ENCODE results near the gene KLHL24. TPM values are rescaled to one million over a fixed set of nuclear protein-coding genes. Genes with fewer than 3 reads are reported as not detected.
"Not testable (repeated sequence)": the region's sequence is repeated elsewhere in the genome, so short reads cannot be mapped to it uniquely, and the experiment has no call there.

The KLHL24 gene
- total RNA-seq, 1 donor from 2014 or later: 77.3 TPM

DNA sequence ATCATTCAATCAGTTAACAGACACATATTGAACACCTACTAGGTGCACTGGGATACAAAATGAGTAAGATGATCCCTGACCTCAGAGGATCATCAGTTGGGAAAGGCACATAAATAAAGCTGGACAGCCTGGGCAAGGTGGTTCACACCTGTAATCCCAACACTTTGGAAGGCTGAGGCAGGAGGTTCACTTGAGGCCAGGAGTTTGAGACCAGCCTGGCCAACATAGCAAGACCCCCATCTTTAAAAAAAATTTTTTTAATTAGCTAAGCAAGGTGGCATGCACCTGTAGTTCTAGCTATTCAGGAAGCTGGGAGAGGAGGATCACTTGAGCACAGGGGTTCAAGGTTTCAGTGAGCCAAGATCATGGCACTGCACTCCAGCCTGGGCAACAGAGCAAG lies 3.7 kb upstream of the KLHL24 start:
- no peak overlapping the region for H3K4me3 Mint-ChIP-seq
- no peaks in the 10 kb centered on the region for H3K27me3 Mint-ChIP-seq
- H3K9me3 Mint-ChIP-seq: no peaks in the 10 kb centered on the region
- H3K4me1 Mint-ChIP-seq (ENCODE audit: unreplicated experiment): peaks cover 5% of the 10 kb centered on the region
- no peaks in the 10 kb centered on the region for H3K36me3 Mint-ChIP-seq
- no peak overlapping the region for H3K27ac Mint-ChIP-seq
- TF ChIP-seq, protein P1, sequence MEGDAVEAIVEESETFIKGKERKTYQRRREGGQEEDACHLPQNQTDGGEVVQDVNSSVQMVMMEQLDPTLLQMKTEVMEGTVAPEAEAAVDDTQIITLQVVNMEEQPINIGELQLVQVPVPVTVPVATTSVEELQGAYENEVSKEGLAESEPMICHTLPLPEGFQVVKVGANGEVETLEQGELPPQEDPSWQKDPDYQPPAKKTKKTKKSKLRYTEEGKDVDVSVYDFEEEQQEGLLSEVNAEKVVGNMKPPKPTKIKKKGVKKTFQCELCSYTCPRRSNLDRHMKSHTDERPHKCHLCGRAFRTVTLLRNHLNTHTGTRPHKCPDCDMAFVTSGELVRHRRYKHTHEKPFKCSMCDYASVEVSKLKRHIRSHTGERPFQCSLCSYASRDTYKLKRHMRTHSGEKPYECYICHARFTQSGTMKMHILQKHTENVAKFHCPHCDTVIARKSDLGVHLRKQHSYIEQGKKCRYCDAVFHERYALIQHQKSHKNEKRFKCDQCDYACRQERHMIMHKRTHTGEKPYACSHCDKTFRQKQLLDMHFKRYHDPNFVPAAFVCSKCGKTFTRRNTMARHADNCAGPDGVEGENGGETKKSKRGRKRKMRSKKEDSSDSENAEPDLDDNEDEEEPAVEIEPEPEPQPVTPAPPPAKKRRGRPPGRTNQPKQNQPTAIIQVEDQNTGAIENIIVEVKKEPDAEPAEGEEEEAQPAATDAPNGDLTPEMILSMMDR (conservative IDR thresholded peaks at IDR 0.05): no peak
- no peak for DNase-seq (ENCODE audit: extremely low spot score, unreplicated experiment)

DNA sequence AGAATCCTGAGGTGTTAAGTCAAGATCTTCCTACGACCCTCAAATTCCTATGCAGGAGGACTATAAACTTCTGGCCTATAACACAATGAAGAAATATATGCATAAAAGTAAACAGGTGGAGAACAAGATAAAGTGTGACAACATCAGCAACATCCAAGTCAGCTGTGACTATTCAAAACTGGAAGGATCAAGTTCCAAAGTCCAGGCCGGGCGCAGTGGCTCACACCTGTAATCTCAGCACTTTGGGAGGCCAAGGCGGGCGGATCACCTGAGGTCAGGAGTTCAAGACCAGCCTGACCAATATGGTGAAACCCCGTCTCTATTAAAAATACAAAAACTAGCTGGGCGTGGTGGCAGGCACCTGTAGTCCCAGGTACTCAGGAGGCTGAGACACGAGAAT lies 2.7 kb upstream of the KLHL24 start:
- H3K27ac Mint-ChIP-seq; H3K9me3 Mint-ChIP-seq; H3K27me3 Mint-ChIP-seq; H3K36me3 Mint-ChIP-seq; DNase-seq (ENCODE audit: extremely low spot score, unreplicated experiment); H3K4me3 Mint-ChIP-seq: not testable (repeated sequence)
- peaks cover 13% of the 10 kb centered on the region for H3K4me1 Mint-ChIP-seq (ENCODE audit: unreplicated experiment)

DNA sequence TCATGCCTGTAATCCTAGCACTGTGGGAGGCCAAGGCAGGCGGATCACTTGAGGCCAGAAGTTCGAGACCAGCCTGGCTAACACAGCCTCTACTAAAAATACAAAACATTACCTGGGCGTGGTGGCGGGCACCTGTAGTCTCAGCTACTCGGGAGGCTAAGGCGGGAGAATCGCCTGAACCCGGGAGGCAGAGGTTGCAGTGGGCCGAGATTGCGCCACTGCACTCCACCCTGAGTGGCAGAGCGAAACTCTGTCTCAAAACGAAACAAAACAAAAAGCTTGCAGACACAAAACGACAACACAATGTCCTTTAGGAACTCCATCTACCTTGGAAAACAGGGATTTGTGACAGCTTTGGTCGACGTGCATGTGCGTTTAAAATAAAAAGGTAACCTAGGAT lies 716 bp upstream of the KLHL24 start:
- TF ChIP-seq, protein P1 (conservative IDR thresholded peaks at IDR 0.05): no peak
- Mint-ChIP-seq H3K4me1 (ENCODE audit: unreplicated experiment) (peaks cover 20% of the 10 kb centered on the region), H3K9me3 (no peaks in the 10 kb centered on the region), H3K27ac (peak overlapping the region; percentile 94), H3K36me3 (no peaks in the 10 kb centered on the region), H3K4me3 (peak overlapping the region; percentile 94), H3K27me3 (no peaks in the 10 kb centered on the region)
- no peak for DNase-seq (ENCODE audit: extremely low spot score, unreplicated experiment)

DNA sequence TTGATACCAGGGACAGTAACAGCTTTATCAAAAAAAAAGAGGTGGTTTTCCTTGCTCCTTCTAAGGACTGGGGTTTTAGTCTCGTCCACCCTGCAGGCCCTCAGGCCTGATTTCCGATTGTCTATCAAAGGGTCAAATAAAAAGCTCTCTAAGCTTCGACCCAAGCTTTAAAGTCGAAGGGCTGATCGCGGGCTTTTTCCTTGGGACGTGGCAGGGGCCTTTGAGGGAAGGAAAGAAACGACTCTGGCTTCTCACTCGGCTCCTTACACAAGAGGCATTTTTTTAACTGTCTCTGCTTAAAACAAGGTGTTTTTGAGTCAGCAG lies 354 bp upstream of the KLHL24 start:
- TF ChIP-seq, protein P1 (conservative IDR thresholded peaks at IDR 0.05): no peak
- Mint-ChIP-seq H3K4me1 (ENCODE audit: unreplicated experiment) (peaks cover 20% of the 10 kb centered on the region), H3K36me3 (peaks cover 2% of the 10 kb centered on the region), H3K27me3 (no peaks in the 10 kb centered on the region), H3K4me3 (peak overlapping the region; percentile 94), H3K27ac (peak overlapping the region; percentile 94), H3K9me3 (no peaks in the 10 kb centered on the region)
- no peak for DNase-seq (ENCODE audit: extremely low spot score, unreplicated experiment)

DNA sequence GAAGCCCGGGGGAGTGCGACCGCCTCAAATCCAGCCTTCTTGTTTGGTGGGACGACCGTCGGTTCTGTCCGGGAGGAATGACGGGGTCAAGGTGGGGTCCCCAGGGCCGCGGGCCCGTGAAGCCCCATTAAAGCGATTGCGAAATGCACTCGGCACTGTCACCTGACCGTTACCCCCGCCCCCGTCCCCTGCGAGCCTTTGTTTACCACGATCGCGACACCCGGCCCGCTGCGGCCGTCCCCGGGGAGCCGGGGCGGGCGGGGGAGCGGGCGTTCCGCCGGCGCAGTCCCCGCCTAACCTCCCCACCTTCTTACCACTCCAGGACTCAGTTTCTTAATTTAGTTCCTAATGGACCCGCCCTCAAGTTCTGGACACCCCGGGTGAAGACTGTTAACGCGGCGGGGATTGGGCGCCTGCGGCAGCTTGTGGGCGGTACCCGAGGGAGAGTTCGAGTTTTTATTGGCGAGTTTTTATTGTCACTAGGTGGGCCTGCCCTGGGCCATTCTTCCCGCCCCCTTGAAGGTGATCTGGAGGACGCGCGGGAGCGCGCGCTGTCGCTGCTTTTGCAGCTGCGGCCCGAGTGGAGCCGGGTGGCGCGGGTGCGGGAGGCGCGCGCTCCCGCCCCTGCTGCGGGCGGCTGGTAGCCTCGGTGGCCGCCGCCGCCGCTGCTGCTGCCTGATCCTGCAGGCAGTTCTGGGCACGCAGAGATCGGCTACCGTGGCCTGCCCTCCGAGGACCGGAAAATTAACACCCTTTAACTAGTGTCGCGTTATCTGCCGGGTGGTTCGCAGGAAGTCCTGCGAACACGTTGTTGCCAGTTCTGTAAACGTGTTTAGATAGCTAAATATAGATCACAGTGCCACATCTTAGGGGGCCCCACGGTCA lies 1.0 kb downstream of the KLHL24 start:
- TF ChIP-seq, protein P1 (conservative IDR thresholded peaks at IDR 0.05): no peak
- H3K36me3 Mint-ChIP-seq: peaks cover 4% of the 10 kb centered on the region
- H3K27ac Mint-ChIP-seq: peak overlapping the region; percentile 94
- peak overlapping the region; percentile 94 for H3K4me3 Mint-ChIP-seq
- H3K9me3 Mint-ChIP-seq: no peaks in the 10 kb centered on the region
- no peaks in the 10 kb centered on the region for H3K27me3 Mint-ChIP-seq
- peak; percentile 94 for DNase-seq (ENCODE audit: extremely low spot score, unreplicated experiment)
- peaks cover 20% of the 10 kb centered on the region for H3K4me1 Mint-ChIP-seq (ENCODE audit: unreplicated experiment)

DNA sequence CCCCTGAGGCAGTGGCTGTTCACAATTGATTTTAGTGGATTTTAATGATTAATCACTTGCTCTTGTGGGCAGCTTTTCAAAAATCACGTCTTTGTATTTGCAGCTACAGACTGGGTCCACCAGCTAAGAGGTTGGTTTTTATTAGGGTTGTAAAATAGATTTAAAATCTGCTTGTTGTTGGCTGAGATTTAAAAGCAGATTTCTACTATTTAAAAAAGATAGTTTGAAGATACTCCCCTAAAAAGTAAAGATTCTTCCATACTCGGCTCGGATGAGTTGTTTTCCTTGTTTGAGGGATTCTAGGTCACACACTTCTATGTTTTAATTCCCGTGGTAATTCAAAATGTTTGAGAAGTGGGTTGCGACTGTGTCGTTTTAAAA lies 1.7 kb downstream of the KLHL24 start:
- Mint-ChIP-seq H3K4me3 (peak overlapping the region; percentile 94), H3K36me3 (peaks cover 4% of the 10 kb centered on the region), H3K27ac (peak overlapping the region; percentile 94), H3K4me1 (ENCODE audit: unreplicated experiment) (peaks cover 20% of the 10 kb centered on the region), H3K9me3 (no peaks in the 10 kb centered on the region), H3K27me3 (no peaks in the 10 kb centered on the region)
- TF ChIP-seq, protein P1 (conservative IDR thresholded peaks at IDR 0.05): no peak
- no peak for DNase-seq (ENCODE audit: extremely low spot score, unreplicated experiment)

DNA sequence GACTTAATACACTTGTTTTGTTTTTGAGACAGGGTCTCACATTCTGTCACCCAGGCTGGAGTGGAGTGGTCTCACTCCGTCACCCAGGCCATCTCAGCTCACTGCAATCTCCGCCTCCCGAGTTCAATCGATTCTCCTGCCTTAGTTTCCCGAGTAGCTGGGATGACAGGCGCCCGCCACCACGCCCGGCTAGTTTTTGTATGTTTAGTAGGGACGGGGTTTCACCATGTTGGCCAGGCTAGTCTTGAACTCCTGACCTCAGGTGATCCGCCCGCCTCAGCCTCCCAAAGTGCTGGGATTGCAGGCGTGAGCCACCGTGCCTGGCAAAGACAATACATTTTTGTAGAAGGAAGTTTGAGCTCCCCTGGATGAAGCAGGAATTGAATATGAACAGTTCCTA lies 2.2 kb downstream of the KLHL24 start:
- H3K4me1 Mint-ChIP-seq (ENCODE audit: unreplicated experiment): peaks cover 20% of the 10 kb centered on the region

More for the DNA sequence above, 2.2 kb downstream of the KLHL24 start:
- H3K9me3 Mint-ChIP-seq; H3K27me3 Mint-ChIP-seq; H3K36me3 Mint-ChIP-seq; DNase-seq (ENCODE audit: extremely low spot score, unreplicated experiment): not testable (repeated sequence)
- peak overlapping the region; percentile 94 for H3K4me3 Mint-ChIP-seq
- peak overlapping the region; percentile 94 for H3K27ac Mint-ChIP-seq

Measured in type B pancreatic cell (in vitro differentiated cells).